GM12891 (cell line): Measurements from ENCODE around the gene PHKG2.

Source experiments
- DNase-seq: peaks from one replicate; pipeline ENCODE4 v3.0.0; 2011; ENCODE audit warnings: low spot score; ENCODE audit not compliant: insufficient read length
- FAIRE-seq: peaks from 2 replicates; lab custom pipeline; 2011; peaks lifted over from hg19 to GRCh38; lab: Jason Lieb, UNC
- PAX5 ChIP-seq: IDR thresholded peaks from 2 replicates; pipeline ENCODE4 v1.6.1; 2011; ENCODE audit warnings: low read length, moderate library complexity, mild to moderate bottlenecking; ENCODE audit not compliant: insufficient read depth, severe bottlenecking
- POLR2A ChIP-seq: IDR thresholded peaks from 2 replicates; pipeline ENCODE4 v1.6.1; 2011; ENCODE audit warnings: low read depth, low read length, control low read depth
- POLR2AphosphoS5 ChIP-seq: IDR thresholded peaks from 2 replicates; pipeline ENCODE4 v1.6.1; 2011; ENCODE audit warnings: low read depth, low read length, control low read depth
- POU2F2 ChIP-seq: IDR thresholded peaks from 2 replicates; pipeline ENCODE4 v1.6.1; 2011; ENCODE audit warnings: low read depth, mild to moderate bottlenecking, control low read depth, low read length, moderate library complexity
- SPI1 ChIP-seq: IDR thresholded peaks from 2 replicates; pipeline ENCODE4 v1.6.1; 2011; ENCODE audit warnings: low read depth, low read length, control low read depth
- TAF1 ChIP-seq: IDR thresholded peaks from 2 replicates; pipeline ENCODE4 v1.6.1; 2011; ENCODE audit warnings: low read depth, low read length, control low read depth

Gene PHKG2

GRCh38 chr16:30755955-30756780 is 7.9 kb downstream of the PHKG2 start:
- FAIRE-seq = no peak
- no peak for DNase-seq
- TF ChIP-seq TAF1 = no peak

GRCh38 chr16:30756781-30757100 is 8.5 kb downstream of the PHKG2 start:
- FAIRE-seq (no peak), DNase-seq (no peak)
- TF ChIP-seq PAX5 = no peak
- TF ChIP-seq POU2F2 = no peak
- no peak for TF ChIP-seq SPI1
- TF ChIP-seq TAF1 = no peak
- no peak for TF ChIP-seq POLR2A
- TF ChIP-seq POLR2AphosphoS5 = no peak

DNA sequence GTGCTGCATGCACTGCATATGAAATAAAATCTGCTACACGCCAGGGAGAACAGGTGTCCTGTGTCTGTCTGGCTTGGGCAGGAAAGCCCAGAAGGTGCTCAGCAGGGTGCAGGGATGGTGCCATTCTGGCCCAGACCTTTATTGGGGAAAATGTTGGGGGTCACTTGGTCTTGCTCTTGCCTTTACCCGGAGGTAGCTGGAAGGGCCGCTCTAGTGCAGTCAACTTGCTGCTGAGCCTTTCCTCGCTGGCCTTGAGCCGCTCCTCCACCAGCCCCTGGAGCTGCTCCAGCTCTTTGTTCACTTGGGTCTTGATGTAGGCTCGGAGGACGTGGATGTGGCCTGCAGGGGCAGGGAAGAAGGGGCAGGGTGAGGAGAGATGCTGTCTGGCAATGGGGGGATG is 9.1 kb downstream of the PHKG2 start:
- no peak for DNase-seq
- no peak for TF ChIP-seq TAF1
- no peak for TF ChIP-seq POU2F2
- TF ChIP-seq POLR2AphosphoS5 = no peak
- TF ChIP-seq SPI1 = no peak
- TF ChIP-seq POLR2A = no peak; the same call in 1 of the 2 replicates
- no peak for TF ChIP-seq PAX5
- FAIRE-seq = no peak

GRCh38 chr16:30758988-30759491 is 10.8 kb downstream of the PHKG2 start:
- DNase-seq (no peak), FAIRE-seq (peak; percentile 26)
- TF ChIP-seq SPI1 (peak; percentile 46), POLR2A (no peak), PAX5 (no peak), POU2F2 (no peak), TAF1 (no peak), POLR2AphosphoS5 (no peak)

DNA sequence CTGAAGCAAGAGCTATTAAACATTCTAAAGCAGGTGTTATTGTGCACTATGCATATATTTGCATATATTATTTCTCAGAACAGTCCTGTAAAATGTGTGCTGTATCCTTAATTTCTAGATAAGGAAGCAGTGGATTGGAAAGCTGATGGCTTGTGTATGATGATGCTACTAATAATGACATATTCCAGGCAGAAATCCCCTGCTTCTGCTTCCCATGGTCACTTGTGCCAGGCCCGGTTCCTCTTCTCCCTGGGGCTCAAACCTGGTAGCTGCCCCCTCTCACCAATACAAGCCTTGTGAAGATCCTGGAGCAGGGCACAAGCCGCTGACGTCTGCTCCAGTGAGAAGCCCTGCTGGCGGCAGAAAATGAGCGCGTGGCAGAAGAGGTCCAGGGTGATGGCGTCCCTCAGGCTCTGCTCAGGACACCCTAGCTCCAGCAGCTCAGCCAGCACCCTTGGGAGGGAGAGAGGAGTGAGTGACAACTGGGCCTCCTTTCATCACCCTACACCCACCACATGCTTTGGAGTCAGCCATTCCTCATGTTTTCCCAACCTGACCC is 11.9 kb downstream of the PHKG2 start:
- DNase-seq (no peak), FAIRE-seq (no peak)
- TF ChIP-seq POU2F2 (no peak), POLR2AphosphoS5 (no peak), SPI1 (no peak), TAF1 (no peak), POLR2A (no peak), PAX5 (no peak)

- TF ChIP-seq POLR2A (no peak), POLR2AphosphoS5 (no peak), PAX5 (no peak), SPI1 (no peak), POU2F2 (no peak), TAF1 (no peak)
- FAIRE-seq = no peak
- DNase-seq = no peak
Measured at GRCh38 chr16:30760577-30761426, 12.6 kb downstream of the PHKG2 start.

DNA sequence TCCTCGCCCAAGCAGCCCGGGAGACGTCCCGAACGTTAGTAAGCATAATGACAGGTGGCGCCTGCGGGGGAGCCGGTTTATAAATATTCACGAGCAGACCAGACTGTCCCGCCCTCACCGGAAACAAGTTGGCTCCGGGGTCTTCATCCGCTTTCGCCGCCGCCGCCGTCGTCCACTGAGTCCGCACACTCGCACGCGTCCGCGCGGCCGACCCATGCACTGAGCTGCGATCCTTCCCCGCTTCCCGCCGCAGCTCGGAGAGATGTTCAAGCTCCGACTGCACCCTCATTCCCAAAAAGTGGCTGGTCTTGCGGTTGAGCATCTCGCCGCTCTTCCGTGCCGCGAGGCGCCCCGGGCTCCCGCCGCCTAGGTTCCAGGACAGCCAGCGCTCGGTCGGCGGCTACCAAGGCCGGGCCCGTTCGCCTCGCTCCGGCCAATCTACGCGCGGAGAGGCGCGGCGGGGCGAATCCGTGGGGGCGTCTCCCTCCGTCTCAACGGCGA is 13.3 kb downstream of the PHKG2 start:
- DNase-seq (peak; percentile 49), FAIRE-seq (peak; percentile 87)

GRCh38 chr16:30761928-30762902 is 14.0 kb downstream of the PHKG2 start, which contains the start of the genes CFAP119 and RNF40:
Gene CFAP119 (minus strand): TSS chr16:30762062. CDS start chr16:30761748, 314 bp downstream.
Gene RNF40 (plus strand): TSS chr16:30762322. CDS start chr16:30762546, 224 bp downstream.
- TF ChIP-seq POLR2A = peak; percentile 83
- peak; percentile 72 for TF ChIP-seq SPI1
- TF ChIP-seq TAF1 = peak; percentile 89
- TF ChIP-seq PAX5 = no peak
- TF ChIP-seq POU2F2 = 0 out of 2 replicates have a peak, but pooled peaks have one; percentile 20
- TF ChIP-seq POLR2AphosphoS5 = peak; percentile 60; the same call in 1 of the 2 replicates
- DNase-seq (peak; percentile 99), FAIRE-seq (peak; percentile 98)

More for the DNA sequence above, 13.3 kb downstream of the PHKG2 start:
- TF ChIP-seq POLR2AphosphoS5 (no peak), SPI1 (no peak), PAX5 (no peak), POLR2A (0 out of 2 replicates have a peak, but pooled peaks have one; percentile 34), POU2F2 (0 out of 2 replicates have a peak, but pooled peaks have one; percentile 33), TAF1 (no peak)
